HL-60 (cell line): ENCODE results near the gene KRT39.

ENCODE experiments used
- REST ChIP-seq: IDR thresholded peaks from 2 replicates; pipeline ENCODE4 v1.6.1; 2012; ENCODE audit warnings: low read depth; ENCODE audit not compliant: insufficient replicate concordance
- TF ChIP-seq, protein P1 (sequence below): IDR thresholded peaks from one replicate; pipeline ENCODE4 v1.5.1; 2011; ENCODE audit warnings: low read length, control low read depth, inconsistent platforms; ENCODE audit not compliant: insufficient read depth

DNA sequence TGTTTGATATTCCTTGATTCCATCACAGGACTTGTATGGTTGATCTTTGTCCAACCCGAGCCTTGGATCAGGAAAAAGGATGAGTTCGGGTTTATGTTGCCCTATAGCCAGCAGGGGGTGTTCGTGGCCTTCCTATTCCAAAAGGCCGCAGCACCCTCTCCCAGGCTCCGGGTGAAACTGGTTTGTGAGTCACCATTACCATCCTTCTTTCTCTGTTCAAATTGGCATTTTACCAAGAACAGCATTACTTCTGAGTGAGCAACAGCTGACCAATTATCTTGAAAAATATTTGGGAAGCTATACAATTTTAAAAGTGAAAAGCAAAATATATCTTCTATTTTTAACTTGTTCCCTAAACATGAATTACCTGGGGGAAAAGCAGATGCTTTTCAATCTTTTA is 57.4 kb downstream of the KRT39 start:
- TF ChIP-seq, protein P1, sequence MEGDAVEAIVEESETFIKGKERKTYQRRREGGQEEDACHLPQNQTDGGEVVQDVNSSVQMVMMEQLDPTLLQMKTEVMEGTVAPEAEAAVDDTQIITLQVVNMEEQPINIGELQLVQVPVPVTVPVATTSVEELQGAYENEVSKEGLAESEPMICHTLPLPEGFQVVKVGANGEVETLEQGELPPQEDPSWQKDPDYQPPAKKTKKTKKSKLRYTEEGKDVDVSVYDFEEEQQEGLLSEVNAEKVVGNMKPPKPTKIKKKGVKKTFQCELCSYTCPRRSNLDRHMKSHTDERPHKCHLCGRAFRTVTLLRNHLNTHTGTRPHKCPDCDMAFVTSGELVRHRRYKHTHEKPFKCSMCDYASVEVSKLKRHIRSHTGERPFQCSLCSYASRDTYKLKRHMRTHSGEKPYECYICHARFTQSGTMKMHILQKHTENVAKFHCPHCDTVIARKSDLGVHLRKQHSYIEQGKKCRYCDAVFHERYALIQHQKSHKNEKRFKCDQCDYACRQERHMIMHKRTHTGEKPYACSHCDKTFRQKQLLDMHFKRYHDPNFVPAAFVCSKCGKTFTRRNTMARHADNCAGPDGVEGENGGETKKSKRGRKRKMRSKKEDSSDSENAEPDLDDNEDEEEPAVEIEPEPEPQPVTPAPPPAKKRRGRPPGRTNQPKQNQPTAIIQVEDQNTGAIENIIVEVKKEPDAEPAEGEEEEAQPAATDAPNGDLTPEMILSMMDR: peak; percentile 37
- no peak for TF ChIP-seq REST
